AG10803 (cell line): ENCODE results near the gene FBLN2.
A peak's percentile ranks its signal among the peaks of the same experiment; 100 is the strongest.

Experiments used
- DNase-seq: peaks from one replicate; pipeline ENCODE4 v3.0.0; 2010; ENCODE audit warnings: low read depth
- H3K4me3 ChIP-seq: 2 replicates; pipeline ENCODE4 v1.5.1; 2011; ENCODE audit warnings: mild to moderate bottlenecking, low read length, control low read depth
- CTCF ChIP-seq: conservative IDR thresholded peaks from 2 replicates; pipeline ENCODE4 v1.5.1; 2011; ENCODE audit warnings: mild to moderate bottlenecking, low read length, control low read depth, inconsistent platforms

FBLN2 gene

GRCh38 chr3:13508496-13508895 is 40.4 kb upstream of the FBLN2 start:
- DNase-seq, result no peak
- TF ChIP-seq CTCF, result no peak
- no peak overlapping the region for H3K4me3 ChIP-seq

DNA sequence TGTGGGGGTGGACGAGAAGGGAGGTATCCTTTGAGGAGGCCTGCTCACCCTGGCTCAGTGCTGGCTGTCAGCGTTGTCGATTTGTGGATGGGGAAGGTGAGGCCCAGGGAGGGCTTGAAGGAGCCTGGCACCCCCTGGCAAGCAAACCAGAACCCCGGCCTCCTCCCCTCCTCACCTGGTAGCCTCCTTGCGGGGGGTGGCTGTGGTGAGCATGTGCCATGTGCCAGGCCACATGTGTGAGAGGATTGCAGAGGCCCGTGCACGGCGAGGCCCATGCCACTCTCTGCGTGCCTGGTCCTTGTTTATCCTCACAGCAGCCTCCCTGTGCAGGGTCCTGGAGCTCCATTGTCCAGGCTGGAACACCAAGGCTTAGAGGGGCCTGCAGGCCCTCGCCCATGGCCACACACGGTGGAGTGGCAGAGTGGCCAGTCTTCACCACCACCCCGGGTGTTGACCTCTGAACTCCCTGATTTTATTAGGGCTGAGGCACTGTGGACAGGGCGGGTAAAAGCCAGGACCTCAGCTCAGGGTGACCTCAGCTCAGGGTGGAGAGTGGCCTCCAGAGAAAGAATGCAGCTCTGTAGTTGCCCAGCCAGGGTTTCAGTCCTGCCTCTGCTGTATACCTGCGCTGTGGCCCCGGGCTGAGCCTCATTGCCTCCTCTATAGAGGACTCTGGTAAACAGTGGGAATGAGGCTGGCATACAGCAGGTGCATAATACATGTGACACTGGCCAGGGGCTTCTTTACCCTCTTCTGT is 39.7 kb upstream of the FBLN2 start:
- TF ChIP-seq CTCF, result no peak
- no peak for DNase-seq
- no peak overlapping the region for H3K4me3 ChIP-seq

GRCh38 chr3:13509816-13510192 is 39.1 kb upstream of the FBLN2 start:
- TF ChIP-seq CTCF, result no peak
- DNase-seq, result no peak
- H3K4me3 ChIP-seq, result no peak overlapping the region

- DNase-seq, result no peak
- H3K4me3 ChIP-seq, result no peak overlapping the region
- no peak for TF ChIP-seq CTCF
These were observed 36.5 kb upstream of the FBLN2 start for GRCh38 chr3:13512451-13512850.

DNA sequence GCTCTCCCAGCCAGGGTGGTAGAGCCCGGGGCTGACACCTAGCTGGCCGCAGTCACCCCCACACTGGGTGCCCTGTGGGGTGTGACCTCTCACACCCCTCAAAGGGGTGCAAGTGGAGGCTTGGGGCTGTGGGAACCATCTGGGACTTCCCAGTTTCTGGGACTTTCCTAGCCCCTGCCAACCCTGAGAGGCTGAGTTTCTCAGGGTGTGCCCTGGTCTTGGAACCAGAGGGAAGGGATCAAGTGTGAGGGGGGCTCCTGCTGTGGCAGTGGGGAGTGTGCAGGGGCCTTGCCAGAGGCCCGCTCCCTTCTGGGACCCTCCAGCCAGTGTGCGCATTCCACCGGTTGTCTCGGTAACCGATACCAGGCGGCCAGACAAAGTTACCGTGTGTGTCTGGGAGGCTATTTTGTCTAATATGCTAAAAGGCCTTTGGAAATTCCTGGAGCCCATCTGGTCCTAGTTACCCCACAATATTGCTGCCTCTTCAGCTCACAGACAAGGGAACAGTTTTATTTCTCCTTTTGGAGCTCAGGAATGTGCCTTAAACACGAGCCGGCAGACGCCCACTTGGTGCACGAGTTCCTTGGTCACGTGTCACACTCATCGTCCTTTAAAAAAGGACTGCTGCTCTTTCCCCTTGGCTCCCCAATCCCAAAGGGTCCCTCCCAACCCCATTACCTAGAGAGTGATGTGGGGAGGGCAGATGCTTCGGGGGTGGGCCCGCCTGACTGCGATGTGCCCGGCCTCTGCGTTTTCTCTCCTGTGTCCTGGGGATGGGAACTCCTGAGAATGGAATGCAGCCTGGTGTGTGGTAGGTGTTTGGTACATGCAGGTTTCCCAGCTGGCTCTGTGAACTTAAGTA is 35.6 kb upstream of the FBLN2 start:
- TF ChIP-seq CTCF, result no peak
- H3K4me3 ChIP-seq, result no peak overlapping the region
- DNase-seq, result peak; percentile 93

- no peak overlapping the region for H3K4me3 ChIP-seq
- TF ChIP-seq CTCF, result no peak; the same call in 1 of the 2 replicates
These were observed 34.9 kb upstream of the FBLN2 start for GRCh38 chr3:13513913-13514517.

More at GRCh38 chr3:13513913-13514517, 34.9 kb upstream of the FBLN2 start:
- no peak for DNase-seq
